ENCODE measurements around the gene COL5A1.

The COL5A1 gene

DNA sequence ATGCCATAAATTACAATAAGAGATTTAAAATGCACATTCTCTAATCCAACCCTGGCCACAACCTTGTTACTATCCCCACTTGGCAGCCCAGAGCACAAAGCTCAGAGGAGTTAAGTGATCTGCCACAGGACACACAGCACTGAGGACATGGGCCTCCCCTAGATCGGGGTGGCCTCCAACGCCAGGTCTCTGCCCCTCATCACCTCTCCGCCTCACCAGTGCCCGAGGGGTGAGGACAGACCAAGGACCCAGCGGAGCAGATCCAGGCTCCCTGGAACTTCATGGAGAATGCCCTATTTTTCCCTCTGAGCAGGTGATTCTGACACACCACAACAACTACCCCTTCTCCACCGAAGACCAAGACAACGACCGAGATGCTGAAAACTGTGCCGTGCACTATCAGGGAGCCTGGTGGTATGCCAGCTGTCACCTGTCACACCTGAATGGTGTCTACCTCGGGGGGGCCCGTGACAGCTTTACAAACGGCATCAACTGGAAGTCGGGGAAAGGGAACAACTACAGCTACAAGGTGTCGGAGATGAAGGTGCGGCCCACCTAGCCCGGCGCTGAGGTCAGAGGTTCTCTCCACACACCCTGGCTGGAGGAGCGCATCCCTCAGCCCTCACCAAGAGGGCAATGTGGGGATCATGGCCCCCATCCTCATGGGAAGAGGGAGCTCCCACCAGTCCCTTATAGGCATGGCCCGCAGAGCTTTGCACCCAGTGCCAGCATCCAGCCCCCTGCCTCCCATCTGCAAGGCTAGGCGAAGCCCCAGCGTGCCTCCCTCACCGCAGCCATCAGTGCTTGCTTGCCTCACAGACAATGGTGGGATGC lies 226.5 kb downstream of the COL5A1 start:
- DNase-seq: no peak

DNA sequence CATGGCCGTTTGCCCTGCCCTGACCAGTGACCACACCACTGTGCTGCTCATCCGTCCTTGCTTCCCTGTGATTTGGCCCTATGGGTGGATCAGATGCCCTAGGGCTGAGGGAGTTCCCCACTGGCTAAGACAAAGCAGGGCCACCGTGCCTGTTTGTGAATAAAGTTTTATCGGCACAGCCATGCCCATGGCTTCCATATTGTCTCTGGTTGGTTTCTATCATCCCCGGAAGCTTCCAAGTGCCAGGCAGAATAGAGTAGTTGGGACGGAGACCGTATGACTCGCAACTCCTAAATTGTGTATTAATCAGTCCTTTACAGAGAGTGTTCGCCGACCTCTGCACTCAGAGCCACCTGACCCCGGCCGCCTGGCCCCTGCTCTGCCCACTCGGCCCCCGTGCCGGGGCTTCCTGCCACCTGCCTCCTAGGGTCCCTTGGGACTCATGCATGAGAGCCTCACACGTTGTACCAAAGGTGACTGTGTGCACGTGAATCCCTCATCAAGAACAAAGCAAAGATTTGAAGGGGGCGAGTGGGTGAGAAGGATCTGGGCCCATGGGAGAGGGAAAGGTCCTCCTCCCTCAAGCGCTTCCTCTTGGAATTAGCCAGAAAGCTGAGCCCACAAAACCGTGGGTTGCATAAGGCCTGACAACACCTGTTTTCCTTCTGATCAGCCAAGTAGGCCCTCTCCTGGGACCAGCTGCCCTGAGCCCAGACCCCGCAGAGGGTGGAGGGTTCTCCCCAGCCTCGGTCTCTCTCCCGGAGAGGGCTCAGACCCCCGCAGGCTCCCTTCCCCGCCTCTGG lies 227.3 kb downstream of the COL5A1 start:
- DNase-seq: no peak

- no peak for DNase-seq
Observed at GRCh38 chr9:134869554-134870300, 228.1 kb downstream of the COL5A1 start.

- DNase-seq: no peak
Observed at GRCh38 chr9:134870301-134870694, 228.7 kb downstream of the COL5A1 start.

DNA sequence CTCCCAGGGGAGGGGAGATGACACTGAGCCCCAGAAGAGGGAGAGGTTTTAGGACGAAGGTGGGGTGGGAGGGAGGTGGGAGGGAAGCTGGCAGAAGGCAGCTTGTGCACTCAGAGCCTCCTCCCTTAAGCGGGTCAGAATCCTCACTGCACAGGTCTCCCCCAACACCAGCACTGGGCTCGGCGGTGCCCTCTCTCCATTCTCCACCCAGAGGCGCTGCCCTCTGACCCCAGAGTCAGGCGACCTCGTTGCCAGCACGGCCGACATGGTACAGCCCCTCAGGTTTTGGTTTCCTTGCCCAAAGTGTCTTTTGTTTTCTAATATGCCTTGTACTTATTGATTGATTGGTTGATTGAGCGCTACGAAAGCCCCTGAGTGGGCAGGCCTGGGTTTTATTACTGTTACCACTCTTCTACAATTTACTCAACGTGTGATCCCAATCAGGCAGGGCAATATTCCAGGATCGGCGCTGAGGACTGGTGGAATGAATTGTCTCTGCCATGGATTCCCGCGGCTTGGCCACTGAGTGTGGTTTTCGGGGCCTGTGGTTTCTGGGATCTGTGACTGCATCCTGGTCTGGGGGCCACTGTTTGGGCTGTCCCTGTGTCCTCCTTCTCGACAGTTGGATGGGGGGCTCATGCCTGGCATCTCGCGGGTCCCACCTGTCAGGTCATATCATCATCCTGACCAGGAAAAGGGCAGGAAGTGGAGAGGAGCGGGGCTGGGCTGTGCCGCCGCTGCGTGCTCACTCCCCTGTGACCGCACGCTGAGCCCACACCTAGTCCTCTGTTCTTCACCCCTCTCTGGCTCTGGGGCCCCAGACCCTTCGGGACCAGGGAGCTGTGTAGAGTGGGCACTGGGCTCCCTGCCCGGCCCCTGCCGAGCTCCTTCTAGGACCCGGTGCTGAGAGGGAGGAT lies 229.4 kb downstream of the COL5A1 start:
- no peak for DNase-seq

GRCh38 chr9:134871697-134872340 lies 230.2 kb downstream of the COL5A1 start:
- DNase-seq: no peak

DNA sequence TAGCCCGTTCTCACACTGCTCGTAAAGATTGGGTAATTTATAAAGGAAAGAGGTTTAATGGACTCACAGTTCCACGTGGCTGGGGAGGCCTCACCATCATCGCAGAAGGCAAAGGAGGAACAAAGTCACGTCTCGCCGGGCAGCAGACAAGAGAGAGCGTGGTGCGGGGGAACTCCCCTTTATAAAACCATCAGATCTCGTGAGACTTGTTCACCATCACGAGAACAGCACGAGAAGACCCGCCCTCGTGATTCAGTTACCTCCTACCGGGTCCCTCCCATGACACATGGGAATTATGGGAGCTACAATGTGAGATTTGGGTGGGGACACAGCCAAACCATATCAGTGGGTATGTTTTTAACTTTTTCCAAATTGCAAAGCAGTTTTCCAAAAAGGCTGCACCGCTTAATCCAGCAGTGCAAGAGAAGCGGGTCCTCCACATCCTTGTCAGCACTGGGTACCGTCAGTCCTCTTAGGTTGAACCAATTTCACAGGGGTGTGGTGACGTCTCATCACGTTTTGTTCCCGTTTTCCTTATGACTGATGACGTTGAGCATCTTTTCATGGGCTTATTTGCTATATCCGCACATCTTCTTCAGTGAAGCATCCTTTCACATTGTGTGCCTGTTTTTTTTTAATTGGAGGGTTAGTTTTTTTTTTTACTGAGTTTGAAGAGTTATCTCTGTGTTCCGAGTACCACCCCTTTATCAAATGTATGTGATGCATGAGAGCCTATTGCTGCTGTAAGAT lies 231.1 kb downstream of the COL5A1 start:
- DNase-seq: no peak

GRCh38 chr9:134875371-134875770 lies 233.8 kb downstream of the COL5A1 start:
- no peak for DNase-seq

DNA sequence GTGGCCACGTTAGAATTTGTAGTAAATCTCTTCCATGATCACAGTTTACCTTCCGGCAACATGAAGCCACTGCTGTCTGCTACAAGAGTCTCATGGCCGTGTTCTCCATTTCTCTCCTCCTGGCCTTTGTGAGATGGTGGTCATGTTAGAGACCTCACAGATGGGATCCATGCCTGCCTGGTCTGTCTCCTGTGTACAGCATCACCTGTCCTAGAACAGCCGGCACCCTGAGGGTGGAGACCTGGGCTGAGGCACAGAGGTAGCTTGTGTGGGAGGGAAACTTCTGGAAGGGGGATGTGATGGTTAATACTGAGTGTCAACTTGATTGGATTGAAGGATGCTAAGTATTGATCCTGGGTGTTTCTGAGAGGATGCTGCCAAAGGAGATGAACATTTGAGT lies 235.9 kb downstream of the COL5A1 start:
- DNase-seq: no peak

- no peak for DNase-seq
Observed at GRCh38 chr9:134879664-134880483, 238.3 kb downstream of the COL5A1 start.

DNA sequence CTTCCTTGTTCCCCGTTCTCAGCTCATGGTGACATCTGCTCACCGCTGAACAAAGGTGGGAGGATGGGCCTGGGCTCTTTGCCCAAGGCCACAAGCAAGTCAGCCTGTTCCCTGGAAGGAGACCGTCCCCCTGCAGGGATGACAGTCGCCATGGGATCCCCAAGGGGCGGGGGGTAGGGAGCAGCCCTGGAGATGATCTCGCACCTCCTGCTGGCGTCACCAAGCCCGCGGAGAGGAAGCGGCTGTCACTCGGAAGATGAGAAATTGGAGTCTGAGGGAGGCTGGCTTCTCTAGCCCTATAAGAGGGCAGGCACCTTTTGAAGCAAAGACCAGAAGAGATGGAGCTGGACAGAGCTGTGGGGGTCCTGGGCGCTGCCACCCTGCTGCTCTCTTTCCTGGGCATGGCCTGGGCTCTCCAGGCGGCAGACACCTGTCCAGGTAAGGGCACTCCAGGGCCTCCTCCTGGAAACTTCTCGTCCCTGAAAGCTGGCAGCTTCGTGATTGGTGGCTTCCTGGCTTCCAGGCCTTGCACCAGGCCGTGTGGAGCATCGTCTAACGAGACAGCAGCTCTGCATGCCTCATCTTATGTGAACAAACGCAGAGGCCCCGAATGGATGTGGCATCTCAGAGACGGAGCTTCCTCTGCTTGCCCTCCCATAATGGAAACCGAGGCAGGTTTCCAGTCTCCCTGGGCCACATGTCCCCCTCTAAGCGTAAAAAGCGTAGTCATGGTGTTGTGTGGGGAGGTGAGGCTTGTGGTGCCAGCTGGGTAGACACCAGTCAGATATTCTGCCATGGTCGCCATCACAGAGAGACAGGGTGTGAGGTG lies 239.1 kb downstream of the COL5A1 start, which contains the start of gene FCN2:
TSS of gene FCN2 (plus strand) at position 327 of the 829 bp plus-strand sequence. CDS start at position 339, 12 bp downstream.
- no peak for DNase-seq

DNA sequence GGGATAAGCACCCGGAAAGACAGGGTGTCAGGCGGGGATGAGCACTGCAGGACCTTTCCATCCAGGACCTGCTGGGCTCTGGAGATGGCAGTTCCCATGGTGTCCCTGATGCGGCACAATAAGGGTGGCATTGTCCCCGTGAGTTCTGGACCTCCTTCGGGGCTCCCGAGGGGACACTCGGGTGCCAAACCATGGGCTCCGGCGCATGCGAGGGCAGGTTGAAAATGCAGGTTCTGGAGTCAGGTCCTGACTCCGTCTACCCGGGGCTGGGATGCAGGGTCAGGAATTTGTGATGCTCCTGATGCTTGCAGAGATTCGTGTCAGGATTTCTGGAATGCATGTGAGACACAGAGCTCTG lies 239.7 kb downstream of the COL5A1 start:
- DNase-seq: no peak

- DNase-seq: no peak
Observed at GRCh38 chr9:134882204-134882785, 240.7 kb downstream of the COL5A1 start.

DNA sequence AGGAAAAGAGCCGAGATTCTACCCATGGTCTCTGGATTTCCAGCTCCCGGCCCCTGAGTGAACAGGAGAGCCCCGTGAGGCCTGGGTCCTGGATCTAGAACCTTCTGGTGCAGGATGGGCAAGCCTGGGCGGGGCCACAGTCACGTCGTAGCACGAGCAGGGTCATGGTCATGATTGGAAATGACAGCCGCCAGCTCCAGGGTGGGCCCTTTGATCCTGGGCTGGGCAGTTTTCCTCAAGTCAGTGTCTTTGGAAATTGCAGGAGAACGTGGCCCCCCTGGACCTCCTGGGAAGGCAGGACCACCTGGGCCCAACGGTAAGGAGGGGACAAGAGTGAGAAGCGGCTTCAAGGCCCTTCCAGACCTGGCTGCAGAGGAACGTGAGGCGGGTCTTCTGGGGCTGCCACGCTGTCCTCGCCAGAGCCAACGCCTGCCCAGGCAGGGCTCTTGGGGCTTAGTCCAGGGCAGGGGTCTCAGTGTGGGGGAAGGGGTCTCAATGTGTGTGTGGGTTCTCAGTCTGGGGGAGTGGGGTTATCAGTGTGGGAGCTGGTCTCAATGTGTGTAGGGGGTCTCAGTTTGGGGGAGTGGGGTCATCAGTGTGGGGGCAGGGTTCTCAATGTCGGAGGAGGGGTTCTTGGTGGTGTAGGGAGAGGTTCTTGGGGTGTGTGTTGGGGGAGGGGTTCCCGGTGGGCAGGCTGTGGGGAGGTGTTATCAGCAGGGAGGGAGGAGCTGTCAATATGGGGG lies 241.6 kb downstream of the COL5A1 start:
- DNase-seq: no peak

DNA sequence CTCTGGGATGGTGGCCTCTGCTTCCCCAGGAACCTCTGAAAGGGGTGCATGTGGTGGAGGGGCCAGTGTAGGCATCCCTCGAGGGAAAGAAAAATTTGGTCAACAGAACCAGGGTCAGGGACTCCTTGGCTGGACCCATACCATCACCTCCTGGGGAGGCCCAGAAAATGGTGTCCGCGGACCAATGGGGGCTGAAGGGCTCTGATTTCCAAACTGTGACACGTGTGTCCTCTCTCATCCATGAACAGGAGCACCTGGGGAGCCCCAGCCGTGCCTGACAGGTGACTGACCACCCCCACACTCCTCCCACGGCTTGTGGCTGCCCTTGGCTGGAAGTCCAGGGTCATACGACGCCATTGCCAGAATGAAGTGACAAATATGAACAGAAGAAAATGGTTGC lies 242.9 kb downstream of the COL5A1 start:
- no peak for DNase-seq

GRCh38 chr9:134885001-134885678 lies 243.5 kb downstream of the COL5A1 start:
- no peak for DNase-seq

DNA sequence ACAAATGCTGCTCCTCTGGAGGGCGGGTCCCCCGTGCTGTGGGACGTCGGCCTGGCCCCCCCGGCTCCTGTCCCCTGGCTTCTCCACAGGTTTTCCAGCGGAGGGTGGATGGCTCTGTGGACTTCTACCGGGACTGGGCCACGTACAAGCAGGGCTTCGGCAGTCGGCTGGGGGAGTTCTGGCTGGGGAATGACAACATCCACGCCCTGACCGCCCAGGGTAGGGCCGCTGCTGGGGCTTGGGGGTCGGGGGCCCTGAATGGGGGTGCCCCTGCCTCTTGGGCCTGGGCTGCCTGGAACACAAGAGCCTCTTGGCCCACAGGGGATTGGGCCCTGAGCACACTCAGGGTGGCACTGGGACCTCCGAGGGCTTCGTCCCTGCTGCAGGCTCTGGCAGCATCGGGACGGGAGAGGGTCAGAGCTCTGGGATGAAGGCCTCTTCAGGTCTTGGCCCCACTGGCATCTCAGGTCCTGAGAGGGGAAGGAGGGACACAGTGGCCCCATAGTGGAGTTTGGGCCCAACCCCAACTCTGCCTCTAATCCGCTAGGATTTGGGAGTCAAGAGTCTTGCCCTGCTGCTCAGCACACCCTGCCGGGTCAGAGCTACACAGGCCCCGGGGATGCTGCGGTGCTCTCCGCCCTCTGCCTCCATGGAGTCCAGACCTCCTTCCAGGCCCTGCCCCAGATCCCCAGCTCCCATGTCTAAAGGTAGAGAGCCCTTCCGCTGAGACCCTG lies 244.2 kb downstream of the COL5A1 start:
- DNase-seq: no peak
